Epithelial cell of esophagus (primary cell): ENCODE results near the gene HYPK.

Experiments used
- DNase-seq: peaks from one replicate; pipeline ENCODE4 v3.0.0; 2010; ENCODE audit warnings: low read depth
- H3K4me3 ChIP-seq: 2 replicates; pipeline ENCODE4 v1.5.1; 2011; ENCODE audit warnings: mild to moderate bottlenecking, low read length, control low read depth
- TF ChIP-seq, protein P1 (sequence below): IDR thresholded peaks from 2 replicates; pipeline ENCODE4 v1.5.1; 2011; ENCODE audit warnings: low read depth, mild to moderate bottlenecking, low read length, control low read depth, inconsistent platforms; ENCODE audit not compliant: insufficient read depth; ENCODE audit errors: missing control alignments

Gene HYPK, protein sequence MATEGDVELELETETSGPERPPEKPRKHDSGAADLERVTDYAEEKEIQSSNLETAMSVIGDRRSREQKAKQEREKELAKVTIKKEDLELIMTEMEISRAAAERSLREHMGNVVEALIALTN

GRCh38 chr15:43800286-43801141 lies at the start of gene HYPK:
HYPK (plus strand) TSS chr15:43800599; CDS start chr15:43800623, 24 bp downstream.
- peak; percentile 91 for DNase-seq
- H3K4me3 ChIP-seq = peak within 1 kb of the TSS; percentile 99
- TF ChIP-seq, protein P1, sequence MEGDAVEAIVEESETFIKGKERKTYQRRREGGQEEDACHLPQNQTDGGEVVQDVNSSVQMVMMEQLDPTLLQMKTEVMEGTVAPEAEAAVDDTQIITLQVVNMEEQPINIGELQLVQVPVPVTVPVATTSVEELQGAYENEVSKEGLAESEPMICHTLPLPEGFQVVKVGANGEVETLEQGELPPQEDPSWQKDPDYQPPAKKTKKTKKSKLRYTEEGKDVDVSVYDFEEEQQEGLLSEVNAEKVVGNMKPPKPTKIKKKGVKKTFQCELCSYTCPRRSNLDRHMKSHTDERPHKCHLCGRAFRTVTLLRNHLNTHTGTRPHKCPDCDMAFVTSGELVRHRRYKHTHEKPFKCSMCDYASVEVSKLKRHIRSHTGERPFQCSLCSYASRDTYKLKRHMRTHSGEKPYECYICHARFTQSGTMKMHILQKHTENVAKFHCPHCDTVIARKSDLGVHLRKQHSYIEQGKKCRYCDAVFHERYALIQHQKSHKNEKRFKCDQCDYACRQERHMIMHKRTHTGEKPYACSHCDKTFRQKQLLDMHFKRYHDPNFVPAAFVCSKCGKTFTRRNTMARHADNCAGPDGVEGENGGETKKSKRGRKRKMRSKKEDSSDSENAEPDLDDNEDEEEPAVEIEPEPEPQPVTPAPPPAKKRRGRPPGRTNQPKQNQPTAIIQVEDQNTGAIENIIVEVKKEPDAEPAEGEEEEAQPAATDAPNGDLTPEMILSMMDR = no peak

- no peak for DNase-seq
- H3K4me3 ChIP-seq = no peak overlapping the region
- TF ChIP-seq, protein P1 = no peak
Measured at GRCh38 chr15:43751885-43752284, 48.5 kb upstream of the HYPK start.

GRCh38 chr15:43762824-43763223 lies 37.6 kb upstream of the HYPK start:
- TF ChIP-seq, protein P1 = no peak
- H3K4me3 ChIP-seq = no peak overlapping the region

DNA sequence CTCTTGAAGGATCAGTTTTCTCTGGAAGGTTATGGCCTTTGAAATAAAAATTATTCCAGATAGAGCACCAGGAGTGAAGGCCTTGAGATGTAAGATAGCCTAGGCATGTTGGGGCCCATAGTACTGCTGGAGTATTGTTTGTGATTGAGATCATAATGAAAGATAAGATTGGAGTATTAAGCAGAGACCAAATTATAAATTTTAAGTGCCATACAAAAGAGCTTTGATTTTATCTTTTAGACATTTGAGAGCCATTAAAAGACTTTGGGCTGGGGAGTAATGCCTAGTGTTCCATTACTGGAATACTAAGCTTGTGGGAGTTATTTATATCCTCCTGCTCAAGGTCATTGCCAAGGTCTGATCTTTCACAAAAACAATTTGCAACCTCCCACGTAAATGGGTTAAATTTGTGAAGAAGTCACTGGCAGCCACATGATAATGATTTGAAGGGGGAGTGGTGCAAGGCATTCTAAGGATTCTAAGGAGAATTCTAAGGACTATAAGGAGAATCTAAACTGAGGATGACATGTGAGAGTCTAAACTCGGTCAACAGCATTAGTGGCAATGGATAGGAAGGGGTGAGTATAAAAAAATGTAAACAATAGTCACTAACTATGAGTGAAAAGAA lies 36.5 kb upstream of the HYPK start:
- no peak overlapping the region for H3K4me3 ChIP-seq
- TF ChIP-seq, protein P1 = no peak
- no peak for DNase-seq

More at GRCh38 chr15:43762824-43763223, 37.6 kb upstream of the HYPK start:
- DNase-seq = no peak

GRCh38 chr15:43769584-43770228 lies 30.7 kb upstream of the HYPK start:
- DNase-seq = peak; percentile 67
- TF ChIP-seq, protein P1 = peak; percentile 90
- H3K4me3 ChIP-seq = no peak overlapping the region

DNA sequence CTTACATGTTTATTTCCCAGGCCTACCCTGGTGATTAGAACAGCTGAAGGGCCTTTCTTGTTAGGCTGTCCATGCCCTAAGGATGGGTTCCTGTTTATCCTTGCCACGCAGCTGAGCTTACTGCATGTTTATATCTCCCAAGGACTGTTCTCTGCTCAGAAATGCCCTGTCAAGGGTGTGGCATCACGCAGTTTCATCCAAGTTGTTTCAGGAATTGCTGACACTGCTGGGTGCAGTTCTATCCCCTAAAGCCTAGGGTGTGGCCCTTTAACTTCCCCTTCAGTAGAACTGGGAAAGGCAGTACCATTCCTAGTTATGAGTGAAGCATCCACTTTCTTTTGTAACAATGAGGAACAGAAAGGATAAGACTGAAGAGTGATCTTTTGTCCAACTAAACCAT lies 28.6 kb upstream of the HYPK start:
- no peak overlapping the region for H3K4me3 ChIP-seq
- TF ChIP-seq, protein P1 = no peak
- DNase-seq = peak; percentile 78
